Suprapubic skin (tissue), 4 donors: Measurements from ENCODE around the gene IFI27L2. TPM values are rescaled to one million over a fixed set of nuclear protein-coding genes. Genes with fewer than 3 reads are reported as not detected.

Source experiments
- DNase-seq, 2 donors: peaks; one replicate each; pipeline ENCODE4 v3.0.0-alpha.2; 2019; ENCODE audit warnings: low spot score in 2 of 2
- H3K27ac ChIP-seq: fragments of 200-600 bp; sonication (generic); one replicate; pipeline ENCODE4 v1.5.1; 2019
- H3K27me3 ChIP-seq: fragments of 200-600 bp; sonication (generic); one replicate; pipeline ENCODE4 v1.5.1; 2019
- H3K36me3 ChIP-seq: fragments of 200-600 bp; sonication (generic); one replicate; pipeline ENCODE4 v1.5.1; 2019
- H3K4me1 ChIP-seq: fragments of 200-600 bp; sonication (generic); one replicate; pipeline ENCODE4 v1.5.1; 2019
- H3K4me3 ChIP-seq: fragments of 200-600 bp; sonication (generic); one replicate; pipeline ENCODE4 v1.5.1; 2019; ENCODE audit warnings: mild to moderate bottlenecking
- H3K9me3 ChIP-seq: fragments of 200-600 bp; sonication (generic); one replicate; pipeline ENCODE4 v1.5.1; 2019
- CTCF ChIP-seq, 2 donors: fragments of 200-600 bp in 1 of 2; fragments of 450-650 bp in 1 of 2; sonication (generic) in 1 of 2; IDR thresholded peaks; one replicate each; pipeline ENCODE4 v1.5.1; 2016 to 2019; ENCODE audit warnings: antibody characterized with exemption in 2 of 2, mild to moderate bottlenecking in 1 of 2, moderate library complexity in 1 of 2
- EP300 ChIP-seq: sonication (generic); formaldehyde crosslinking; IDR thresholded peaks from one replicate; pipeline ENCODE4 v1.6.1; 2017; ENCODE audit warnings: antibody characterized with exemption
- POLR2A ChIP-seq, 2 donors: fragments of 450-650 bp; IDR thresholded peaks; one replicate each; pipeline ENCODE4 v1.6.1; 2017; ENCODE audit warnings: antibody characterized with exemption in 2 of 2, mild to moderate bottlenecking in 2 of 2, moderate library complexity in 2 of 2
- POLR2AphosphoS5 ChIP-seq, 3 donors: sonication (generic); formaldehyde crosslinking; IDR thresholded peaks; one replicate each; pipeline ENCODE4 v1.6.1; 2017; ENCODE audit warnings: antibody characterized with exemption in 3 of 3
- WGBS: methylation state at CpG from one replicate; pipeline ENCODE4 v1.1.5; 2018; 5-methylcytosine and 5-hydroxymethylcytosine counted together
- total RNA-seq, 4 donors: library from RNA; depleted of rRNA; stranded (reverse); fragments of >200 nt; gene quantifications; one replicate each; pipeline ENCODE4 v1.1.0, GENCODE V29; 2016

IFI27L2 gene
- total RNA-seq, 4 donors from 2014 or later: 29.9 to 87.6 (median 61.1) TPM

GRCh38 chr14:94113908-94114588, 15.4 kb downstream of the IFI27L2 start:
- peak in 1 of 2 donors; percentile 40 for DNase-seq
- TF ChIP-seq POLR2A (IDR thresholded peaks at IDR 0.05): no peak
- no peak for TF ChIP-seq CTCF (IDR thresholded peaks at IDR 0.05)
- no peak for TF ChIP-seq EP300
- no peak for TF ChIP-seq POLR2AphosphoS5 (IDR thresholded peaks at IDR 0.05)
- peak overlapping the region; percentile 34 for H3K27ac ChIP-seq

GRCh38 chr14:94113490-94113889, 15.9 kb downstream of the IFI27L2 start:
- Histone ChIP-seq H3K27ac (peak overlapping the region; percentile 34), H3K4me3 (no peak overlapping the region), H3K27me3 (no peaks in the 10 kb centered on the region), H3K4me1 (peaks cover 51% of the 10 kb centered on the region), H3K9me3 (no peaks in the 10 kb centered on the region), H3K36me3 (no peaks in the 10 kb centered on the region)
- WGBS: 54% methylated on average over 6 of the region's 6 CpGs
- peak in 1 of 2 donors; percentile 57 for DNase-seq
- TF ChIP-seq POLR2A (IDR thresholded peaks at IDR 0.05) (no peak), EP300 (no peak), CTCF (IDR thresholded peaks at IDR 0.05) (no peak), POLR2AphosphoS5 (IDR thresholded peaks at IDR 0.05) (no peak)

More at GRCh38 chr14:94113908-94114588, 15.4 kb downstream of the IFI27L2 start:
- H3K36me3 ChIP-seq: no peaks in the 10 kb centered on the region
- peaks cover 48% of the 10 kb centered on the region for H3K4me1 ChIP-seq
- H3K9me3 ChIP-seq: no peaks in the 10 kb centered on the region
- no peak overlapping the region for H3K4me3 ChIP-seq
- WGBS: 79% methylated on average over 5 of the region's 5 CpGs
- no peaks in the 10 kb centered on the region for H3K27me3 ChIP-seq

GRCh38 chr14:94113073-94113472, 16.3 kb downstream of the IFI27L2 start:
- H3K9me3 ChIP-seq: no peaks in the 10 kb centered on the region
- DNase-seq: peak in 1 of 2 donors; percentile 14
- no peaks in the 10 kb centered on the region for H3K27me3 ChIP-seq
- no peaks in the 10 kb centered on the region for H3K36me3 ChIP-seq
- TF ChIP-seq EP300: no peak
- TF ChIP-seq POLR2AphosphoS5 (IDR thresholded peaks at IDR 0.05): no peak
- no peak for TF ChIP-seq POLR2A (IDR thresholded peaks at IDR 0.05)
- no peak for TF ChIP-seq CTCF (IDR thresholded peaks at IDR 0.05)
- peak overlapping the region; percentile 34 for H3K27ac ChIP-seq
- H3K4me3 ChIP-seq: no peak overlapping the region
- H3K4me1 ChIP-seq: peaks cover 51% of the 10 kb centered on the region
- 56% methylated on average over 7 of the region's 7 CpGs for WGBS

GRCh38 chr14:94112513-94113063, 16.8 kb downstream of the IFI27L2 start:
- Histone ChIP-seq H3K27ac (peak overlapping the region; percentile 34), H3K9me3 (no peaks in the 10 kb centered on the region), H3K27me3 (no peaks in the 10 kb centered on the region), H3K4me3 (peak overlapping the region; percentile 35), H3K4me1 (peaks cover 51% of the 10 kb centered on the region), H3K36me3 (no peaks in the 10 kb centered on the region)
- WGBS: 67% methylated on average over 6 of the region's 6 CpGs
- peak in 1 of 2 donors; percentile 49 for DNase-seq
- TF ChIP-seq EP300 (no peak), POLR2AphosphoS5 (IDR thresholded peaks at IDR 0.05) (no peak), CTCF (IDR thresholded peaks at IDR 0.05) (no peak), POLR2A (IDR thresholded peaks at IDR 0.05) (no peak)

GRCh38 chr14:94111276-94112095, 17.9 kb downstream of the IFI27L2 start:
- Histone ChIP-seq H3K27me3 (no peaks in the 10 kb centered on the region), H3K9me3 (no peaks in the 10 kb centered on the region), H3K4me3 (peak overlapping the region; percentile 35), H3K27ac (peak overlapping the region; percentile 54), H3K4me1 (peaks cover 51% of the 10 kb centered on the region), H3K36me3 (no peaks in the 10 kb centered on the region)
- DNase-seq: no peak
- TF ChIP-seq POLR2AphosphoS5 (IDR thresholded peaks at IDR 0.05) (no peak), EP300 (no peak), POLR2A (IDR thresholded peaks at IDR 0.05) (no peak), CTCF (IDR thresholded peaks at IDR 0.05) (no peak)
- 75% methylated on average over 11 of the region's 20 CpGs for WGBS
